ENCODE results near the gene BABAM1. TPM values are rescaled to one million over a fixed set of nuclear protein-coding genes. Genes with fewer than 3 reads are reported as not detected.
A peak's percentile ranks its signal among the peaks of the same experiment; 100 is the strongest.

Gene BABAM1
- total and polyA plus RNA-seq, 9 of the 15 experiments (the other 6 are each of a cell fraction or from before 2014, with no cell fraction given) = 14.7 to 160 (median 113) TPM

GRCh38 chr19:17309198-17309964 is 42.1 kb downstream of the BABAM1 start, which contains the start of gene DDA1 (continued):
- TF ChIP-seq MTA1 (IDR thresholded peaks at IDR 0.05; ENCODE audit: borderline replicate concordance) (no peak), POLR2H (tag; IDR thresholded peaks at IDR 0.05; ENCODE audit: low read depth) (no peak), SMAD2 (IDR thresholded peaks at IDR 0.05; ENCODE audit: low read depth, low read length) (no peak), SP1 (CRISPR knock-in tag; IDR thresholded peaks at IDR 0.05) (peak; percentile 100), ZNF778 (CRISPR knock-in tag; IDR thresholded peaks at IDR 0.05) (no peak), KAT7 (CRISPR knock-in tag; IDR thresholded peaks at IDR 0.05; ENCODE audit: borderline replicate concordance) (peak; percentile 85), MBD1 (CRISPR knock-in tag; IDR thresholded peaks at IDR 0.05) (no peak), ZSCAN32 (CRISPR knock-in tag; IDR thresholded peaks at IDR 0.05) (no peak), ZNF324 (CRISPR knock-in tag; IDR thresholded peaks at IDR 0.05) (no peak), RBM14 (IDR thresholded peaks at IDR 0.05; ENCODE audit: borderline replicate concordance, insufficient read depth, low read depth, low read length) (no peak), SMAD1 (IDR thresholded peaks at IDR 0.05; ENCODE audit: low read depth, low read length, partially characterized antibody) (no peak), MECOM (CRISPR knock-in tag; IDR thresholded peaks at IDR 0.05) (no peak), POLR2B (IDR thresholded peaks at IDR 0.05; ENCODE audit: low read depth, partially characterized antibody) (peak; percentile 67), ELF2 (CRISPR knock-in tag; IDR thresholded peaks at IDR 0.05) (peak; percentile 74), ARID3A (IDR thresholded peaks at IDR 0.05; ENCODE audit: borderline replicate concordance, low read depth, low read length) (no peak), ZNF830 (CRISPR knock-in tag; IDR thresholded peaks at IDR 0.05) (no peak), GTF2B (IDR thresholded peaks at IDR 0.05; ENCODE audit: extremely low read depth, insufficient read length) (no peak), BRD9 (IDR thresholded peaks at IDR 0.05; ENCODE audit: low read depth, partially characterized antibody) (no peak), ZBTB12 (CRISPR knock-in tag; IDR thresholded peaks at IDR 0.05) (no peak; the same call in 1 of the 2 replicates), PHB2 (IDR thresholded peaks at IDR 0.05; ENCODE audit: low read depth) (no peak), ZNF253 (CRISPR knock-in tag; conservative IDR thresholded peaks at IDR 0.05) (no peak), ZC3H8 (IDR thresholded peaks at IDR 0.05) (no peak), ZNF239 (CRISPR knock-in tag; IDR thresholded peaks at IDR 0.05) (no peak), ZNF121 (CRISPR knock-in tag; conservative IDR thresholded peaks at IDR 0.05) (no peak)

All from K562 (cell line).